Endodermal cell (in vitro differentiated cells): Measurements from ENCODE around the gene IQCK. TPM values are rescaled to one million over a fixed set of nuclear protein-coding genes. Genes with fewer than 3 reads are reported as not detected.

Experiments
- DNase-seq: peaks from one replicate; pipeline ENCODE4 v3.0.0-alpha.2; 2017
- H3K27ac ChIP-seq: 2 replicates; pipeline ENCODE4 v1.5.1; 2013; ENCODE audit warnings: mild to moderate bottlenecking, low read depth, low read length, moderate library complexity
- H3K27me3 ChIP-seq: 2 replicates; pipeline ENCODE4 v1.6.1; 2013; ENCODE audit warnings: mild to moderate bottlenecking, low read length, moderate library complexity; ENCODE audit not compliant: insufficient read depth, control insufficient read depth, poor library complexity, severe bottlenecking
- H3K36me3 ChIP-seq: 2 replicates; pipeline ENCODE4 v1.7.0; 2013; ENCODE audit warnings: mild to moderate bottlenecking, low read length, moderate library complexity; ENCODE audit not compliant: control insufficient read depth, insufficient read depth
- H3K4me1 ChIP-seq: one replicate; pipeline ENCODE4 v1.7.0; 2013; ENCODE audit warnings: low read length; ENCODE audit not compliant: control insufficient read depth, insufficient read depth
- H3K4me3 ChIP-seq: 2 replicates; pipeline ENCODE4 v1.5.1; 2013; ENCODE audit warnings: mild to moderate bottlenecking, low read length, moderate library complexity
- H3K9ac ChIP-seq: 2 replicates; pipeline ENCODE4 v1.6.1; 2013; ENCODE audit warnings: mild to moderate bottlenecking, low read length, moderate library complexity; ENCODE audit not compliant: poor library complexity, severe bottlenecking; ENCODE audit errors: extremely low read depth
- H3K9me3 ChIP-seq: 2 replicates; pipeline ENCODE4 v1.6.1; 2013; ENCODE audit warnings: mild to moderate bottlenecking, low read length, moderate library complexity; ENCODE audit not compliant: control insufficient read depth
- H3K27ac Mint-ChIP-seq: 2 replicates; pipeline ENCODE4 v1.8.0; 2020; ENCODE audit warnings: mixed read lengths
- H3K27me3 Mint-ChIP-seq: 2 replicates; pipeline ENCODE4 v1.8.0; 2021; ENCODE audit warnings: mild to moderate bottlenecking, mixed read lengths; ENCODE audit not compliant: insufficient read depth
- H3K36me3 Mint-ChIP-seq: 2 replicates; pipeline ENCODE4 v1.8.0; 2020; ENCODE audit warnings: low read depth, mixed read lengths
- H3K4me1 Mint-ChIP-seq: 2 replicates; pipeline ENCODE4 v1.8.0; 2020; ENCODE audit warnings: mixed read lengths
- H3K4me3 Mint-ChIP-seq: 2 replicates; pipeline ENCODE4 v1.8.0; 2020; ENCODE audit warnings: mild to moderate bottlenecking, moderate library complexity, mixed read lengths
- H3K9me3 Mint-ChIP-seq: 2 replicates; pipeline ENCODE4 v1.8.0; 2020; ENCODE audit warnings: mild to moderate bottlenecking, mixed read lengths
- WGBS, 2 experiments: methylation state at CpG; one replicate each; pipeline versions ENCODE4 v1.1.5 to v1.1.7; 2013; ENCODE audit warnings: missing lambda C conversion rate in 2 of 2, mixed read lengths in 1 of 2; ENCODE audit not compliant: insufficient coverage in 1 of 2, insufficient read length in 1 of 2; 5-methylcytosine and 5-hydroxymethylcytosine counted together
- total RNA-seq, 2 donors: library from RNA; stranded (reverse); fragmentation: NEBNext Ultra II Directional in 1 of 2; extraction: Animal tissue kit (Norgen Biotek cat#: 25700) in 1 of 2; gene quantifications; 2 replicates in 1 of 2; 3 replicates in 1 of 2; pipeline ENCODE4 v1.2.1, GENCODE V29; 2021
- TF ChIP-seq, protein P1 (sequence below): fragments of 200-600 bp; sonication (generic); conservative IDR thresholded peaks from 2 replicates; pipeline ENCODE4 v1.5.0; 2021; ENCODE audit warnings: antibody characterized with exemption, mild to moderate bottlenecking

Gene IQCK
- total RNA-seq, 2 donors from 2014 or later: 21.1 to 30.1 TPM

DNA sequence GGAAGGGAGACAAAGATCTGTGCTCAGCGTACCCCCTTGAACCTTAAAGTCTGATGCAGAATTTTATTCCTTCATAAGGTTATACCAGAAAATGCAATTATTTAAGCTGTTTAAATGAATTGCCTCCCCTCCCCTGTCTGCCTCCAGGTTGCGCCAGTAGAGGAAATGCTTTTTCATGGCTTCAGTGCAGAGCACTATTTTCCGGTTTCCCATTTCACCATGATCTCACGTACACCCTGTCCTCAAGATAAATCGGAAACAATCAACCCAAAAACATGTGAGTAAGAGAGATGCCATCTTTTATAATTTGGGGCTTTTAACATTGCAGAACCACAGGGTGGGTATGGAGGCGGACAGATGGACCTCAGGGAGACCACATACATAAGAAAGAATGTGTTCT lies 15.5 kb downstream of the IQCK start:
- Histone ChIP-seq H3K9ac (no peak overlapping the region), H3K36me3 (peaks cover 45% of the 10 kb centered on the region)
- H3K27me3 Mint-ChIP-seq: no peaks in the 10 kb centered on the region

DNA sequence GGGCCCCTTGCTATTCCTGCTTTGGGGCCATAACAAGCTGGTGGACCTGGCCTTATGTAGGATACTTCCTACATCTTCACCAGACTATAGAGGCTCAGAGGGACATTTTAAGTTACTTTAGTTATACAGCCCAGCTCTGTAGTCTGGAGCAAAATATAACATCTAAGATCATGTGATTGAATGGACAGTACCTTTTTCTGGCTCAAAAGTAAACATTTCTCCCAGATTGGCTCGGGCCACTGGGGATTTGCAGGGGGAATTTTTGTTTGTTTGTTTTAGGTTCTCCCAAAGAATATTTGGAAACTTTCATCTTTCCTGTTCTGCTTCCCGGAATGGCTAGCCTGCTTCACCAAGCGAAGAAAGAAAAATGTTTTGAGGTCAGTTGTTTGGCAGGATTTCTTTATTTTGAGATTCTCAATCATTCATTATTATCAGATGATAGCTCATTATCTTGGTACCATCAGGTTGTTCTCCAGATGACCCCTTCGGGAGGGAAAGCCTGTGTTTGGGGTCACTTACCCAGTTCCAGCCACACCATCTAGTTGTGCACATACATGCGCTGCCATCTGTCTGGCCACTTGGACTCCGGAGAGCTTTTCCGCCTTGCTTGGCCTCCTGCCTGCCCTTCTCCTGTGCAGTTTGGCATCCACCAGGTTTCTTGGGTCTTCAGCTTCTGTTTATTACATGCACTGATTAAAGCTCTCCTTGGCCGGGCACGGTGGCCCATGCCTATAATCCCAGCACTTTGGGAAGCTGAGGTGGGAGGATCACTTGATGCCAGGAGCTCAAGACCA lies 17.2 kb downstream of the IQCK start:
- 93 to 98% methylated on average over 6 to 9 of the region's 9 CpGs for WGBS, 2 experiments
- no peak overlapping the region for H3K9ac ChIP-seq
- no peaks in the 10 kb centered on the region for H3K9me3 ChIP-seq
- H3K36me3 ChIP-seq: peaks cover 48% of the 10 kb centered on the region
- Mint-ChIP-seq H3K9me3 (no peaks in the 10 kb centered on the region), H3K27ac (peak overlapping the region; percentile 55), H3K4me3 (no peak overlapping the region), H3K4me1 (no peaks in the 10 kb centered on the region), H3K36me3 (peaks cover 68% of the 10 kb centered on the region), H3K27me3 (no peaks in the 10 kb centered on the region)
- H3K4me3 ChIP-seq: no peak overlapping the region
- TF ChIP-seq, protein P1, sequence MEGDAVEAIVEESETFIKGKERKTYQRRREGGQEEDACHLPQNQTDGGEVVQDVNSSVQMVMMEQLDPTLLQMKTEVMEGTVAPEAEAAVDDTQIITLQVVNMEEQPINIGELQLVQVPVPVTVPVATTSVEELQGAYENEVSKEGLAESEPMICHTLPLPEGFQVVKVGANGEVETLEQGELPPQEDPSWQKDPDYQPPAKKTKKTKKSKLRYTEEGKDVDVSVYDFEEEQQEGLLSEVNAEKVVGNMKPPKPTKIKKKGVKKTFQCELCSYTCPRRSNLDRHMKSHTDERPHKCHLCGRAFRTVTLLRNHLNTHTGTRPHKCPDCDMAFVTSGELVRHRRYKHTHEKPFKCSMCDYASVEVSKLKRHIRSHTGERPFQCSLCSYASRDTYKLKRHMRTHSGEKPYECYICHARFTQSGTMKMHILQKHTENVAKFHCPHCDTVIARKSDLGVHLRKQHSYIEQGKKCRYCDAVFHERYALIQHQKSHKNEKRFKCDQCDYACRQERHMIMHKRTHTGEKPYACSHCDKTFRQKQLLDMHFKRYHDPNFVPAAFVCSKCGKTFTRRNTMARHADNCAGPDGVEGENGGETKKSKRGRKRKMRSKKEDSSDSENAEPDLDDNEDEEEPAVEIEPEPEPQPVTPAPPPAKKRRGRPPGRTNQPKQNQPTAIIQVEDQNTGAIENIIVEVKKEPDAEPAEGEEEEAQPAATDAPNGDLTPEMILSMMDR: no peak
- no peak overlapping the region for H3K27ac ChIP-seq
- H3K4me1 ChIP-seq: no peaks in the 10 kb centered on the region
- H3K27me3 ChIP-seq: no peaks in the 10 kb centered on the region
- no peak for DNase-seq

More for the DNA sequence above, 15.5 kb downstream of the IQCK start:
- Mint-ChIP-seq H3K4me3 (no peak overlapping the region), H3K4me1 (no peaks in the 10 kb centered on the region), H3K27ac (no peak overlapping the region), H3K9me3 (no peaks in the 10 kb centered on the region), H3K36me3 (peaks cover 54% of the 10 kb centered on the region)
- Histone ChIP-seq H3K27ac (no peak overlapping the region), H3K27me3 (no peaks in the 10 kb centered on the region), H3K4me1 (no peaks in the 10 kb centered on the region), H3K9me3 (no peaks in the 10 kb centered on the region), H3K4me3 (no peak overlapping the region)
- WGBS, 2 experiments: 91 to 96% methylated on average over 3 to 6 of the region's 6 CpGs
- no peak for DNase-seq
- TF ChIP-seq, protein P1: no peak

DNA sequence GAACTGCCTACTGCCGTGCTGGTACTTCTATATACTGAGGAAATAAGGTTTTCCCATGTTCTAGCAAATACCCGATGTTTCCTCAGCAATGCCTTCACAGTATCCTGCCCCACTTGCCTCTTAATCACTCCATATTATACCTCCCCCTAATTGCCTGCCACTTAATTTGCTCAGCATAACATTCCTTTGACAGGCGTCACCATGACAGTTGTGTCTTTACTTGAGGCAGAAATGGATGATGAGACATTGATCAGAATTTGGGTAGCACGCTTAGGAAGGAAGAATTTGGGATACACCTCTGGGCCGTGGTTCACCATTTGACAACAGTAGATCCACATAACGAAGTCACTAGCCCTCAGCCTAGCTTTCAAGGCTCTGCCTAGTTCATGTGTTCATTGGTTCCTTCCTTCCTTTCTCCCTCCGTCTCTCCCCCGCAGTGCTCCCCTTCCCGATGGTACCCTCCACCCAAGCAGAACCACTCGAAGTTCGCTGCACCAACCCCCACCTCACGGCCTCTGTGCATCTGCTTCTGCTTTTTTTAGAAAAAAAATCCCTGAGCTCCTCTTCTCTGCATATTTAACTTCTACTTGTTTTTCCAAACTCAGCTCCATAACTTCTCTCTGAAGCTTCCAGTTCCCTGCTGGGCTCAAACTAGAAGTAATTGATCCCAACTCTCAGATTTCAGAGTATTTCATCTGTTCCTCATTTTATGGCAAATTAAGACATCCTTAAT lies 19.4 kb downstream of the IQCK start:
- H3K4me3 Mint-ChIP-seq: no peak overlapping the region
- DNase-seq: no peak
- H3K36me3 Mint-ChIP-seq: peaks cover 50% of the 10 kb centered on the region
- no peak overlapping the region for H3K9ac ChIP-seq
- H3K4me3 ChIP-seq: no peak overlapping the region
- H3K4me1 Mint-ChIP-seq: no peaks in the 10 kb centered on the region
- H3K9me3 ChIP-seq: no peaks in the 10 kb centered on the region
- 91 to 94% methylated on average over 10 to 12 of the region's 12 CpGs for WGBS, 2 experiments
- peaks cover 37% of the 10 kb centered on the region for H3K36me3 ChIP-seq
- no peaks in the 10 kb centered on the region for H3K9me3 Mint-ChIP-seq
- H3K4me1 ChIP-seq: no peaks in the 10 kb centered on the region
- H3K27me3 Mint-ChIP-seq: no peaks in the 10 kb centered on the region
- TF ChIP-seq, protein P1: no peak
- H3K27me3 ChIP-seq: no peaks in the 10 kb centered on the region
- H3K27ac ChIP-seq: no peak overlapping the region
- H3K27ac Mint-ChIP-seq: no peak overlapping the region
